ENCODE data around the gene OTUD1.

OTUD1 gene

DNA sequence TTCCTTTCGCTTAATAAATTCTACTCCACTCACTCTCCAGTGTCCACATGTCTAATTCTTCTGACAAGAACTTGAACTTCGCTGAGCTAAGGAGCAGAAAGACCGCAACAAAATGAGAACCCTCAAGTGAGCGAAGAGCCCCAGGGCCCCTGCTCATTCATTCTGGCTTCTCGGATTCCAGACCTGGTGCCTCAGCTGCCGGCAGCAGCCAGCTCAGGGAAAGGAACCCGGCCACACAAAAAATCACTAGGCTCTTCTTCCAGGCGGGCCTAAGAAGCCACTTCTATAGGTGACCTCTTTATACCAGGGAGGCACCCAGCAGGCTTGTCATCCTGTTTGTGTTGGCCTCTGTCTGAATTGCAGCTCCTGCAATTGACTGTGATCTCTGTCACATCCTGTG, 33.3 kb downstream of the OTUD1 start:
- DNase-seq = no peak

DNA sequence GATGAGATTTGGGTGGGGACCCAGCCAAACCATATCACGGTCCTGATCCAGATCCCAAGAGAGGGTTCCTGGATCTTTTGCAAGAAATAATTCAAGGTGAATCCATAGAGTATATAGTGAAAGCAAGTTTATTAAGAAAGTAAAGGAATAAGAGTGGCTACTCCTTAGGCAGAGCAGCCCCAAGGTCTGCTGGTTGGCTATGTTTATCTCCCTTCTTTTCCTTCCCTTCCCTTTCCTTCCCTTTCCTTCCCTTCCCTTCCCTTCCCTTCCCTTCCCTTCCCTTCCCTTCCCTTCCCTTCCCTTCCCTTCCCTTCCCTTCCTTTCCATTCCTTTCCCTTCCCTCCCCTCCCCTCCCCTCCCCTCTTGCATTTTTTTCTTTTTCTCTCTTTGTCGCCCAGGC, 35.2 kb downstream of the OTUD1 start:
- no peak for DNase-seq

DNA sequence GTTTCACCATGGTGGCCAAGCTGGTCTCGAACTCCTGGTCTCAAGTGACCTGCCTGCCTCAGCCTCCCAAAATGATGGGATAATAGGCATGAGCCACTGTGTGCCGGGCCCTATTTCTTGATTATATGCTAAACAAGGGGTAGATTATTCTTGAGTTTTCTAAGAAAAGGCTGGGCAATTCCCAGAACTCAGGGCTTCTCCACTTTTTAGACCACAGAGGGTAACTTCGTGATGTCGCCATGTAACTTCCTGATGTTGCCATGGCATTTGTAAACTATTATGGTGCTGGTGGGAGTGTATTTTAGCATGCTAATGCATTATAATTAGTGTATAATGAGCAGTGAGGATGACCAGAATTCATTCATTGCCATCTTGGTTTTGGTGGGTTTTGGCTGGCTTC, 35.8 kb downstream of the OTUD1 start:
- DNase-seq = no peak

DNA sequence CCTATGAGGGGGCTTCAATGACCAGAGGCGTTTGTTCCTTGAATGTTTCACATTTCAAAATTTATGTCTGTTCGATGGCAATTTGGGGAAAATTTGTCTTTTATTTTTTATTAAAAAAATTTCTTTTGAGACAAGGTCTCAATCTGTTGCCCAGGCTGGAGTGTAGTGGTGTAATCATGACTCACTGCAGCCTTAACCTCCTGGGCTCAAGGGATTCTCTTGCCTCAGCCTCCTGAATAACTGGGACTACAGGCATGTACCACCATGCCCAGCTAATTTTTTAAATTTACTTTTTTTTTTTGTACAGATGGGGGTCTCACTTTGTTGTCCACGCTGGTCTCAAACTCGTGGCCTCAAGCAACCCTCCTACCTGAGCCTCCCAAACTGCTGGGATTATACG, 39.7 kb downstream of the OTUD1 start:
- no peak for DNase-seq

DNA sequence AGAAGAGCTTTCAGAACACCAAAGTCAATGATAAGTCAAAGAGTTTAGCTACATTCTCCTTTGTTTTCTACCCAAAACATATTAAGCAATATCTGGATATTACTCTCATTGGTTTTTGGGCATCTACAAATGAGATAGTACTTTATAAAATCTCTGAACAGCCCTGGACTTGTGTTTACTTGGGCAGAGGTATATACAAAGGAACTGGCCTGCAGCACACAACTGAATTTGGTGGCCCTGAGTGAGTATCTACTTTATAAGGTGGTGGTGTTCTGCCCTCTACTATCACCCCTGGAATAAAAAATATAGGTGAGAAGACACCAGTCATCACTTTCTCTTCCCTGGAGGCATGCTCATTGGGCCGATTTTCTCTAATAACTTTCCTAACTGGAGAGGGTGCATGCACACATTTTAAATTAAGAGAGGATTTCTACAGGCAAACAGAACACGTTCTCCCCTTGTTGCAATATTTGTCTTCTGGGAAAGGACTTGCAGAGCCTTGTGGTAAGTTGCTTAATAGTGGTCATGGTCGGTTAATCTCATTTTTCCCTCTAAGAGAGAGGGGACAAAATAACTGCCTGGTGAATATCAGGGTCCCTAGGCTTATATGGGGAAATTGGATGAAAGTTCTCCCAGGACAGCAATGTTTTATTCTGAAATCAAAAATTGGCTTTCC, 41.1 kb downstream of the OTUD1 start:
- DNase-seq = no peak

DNA sequence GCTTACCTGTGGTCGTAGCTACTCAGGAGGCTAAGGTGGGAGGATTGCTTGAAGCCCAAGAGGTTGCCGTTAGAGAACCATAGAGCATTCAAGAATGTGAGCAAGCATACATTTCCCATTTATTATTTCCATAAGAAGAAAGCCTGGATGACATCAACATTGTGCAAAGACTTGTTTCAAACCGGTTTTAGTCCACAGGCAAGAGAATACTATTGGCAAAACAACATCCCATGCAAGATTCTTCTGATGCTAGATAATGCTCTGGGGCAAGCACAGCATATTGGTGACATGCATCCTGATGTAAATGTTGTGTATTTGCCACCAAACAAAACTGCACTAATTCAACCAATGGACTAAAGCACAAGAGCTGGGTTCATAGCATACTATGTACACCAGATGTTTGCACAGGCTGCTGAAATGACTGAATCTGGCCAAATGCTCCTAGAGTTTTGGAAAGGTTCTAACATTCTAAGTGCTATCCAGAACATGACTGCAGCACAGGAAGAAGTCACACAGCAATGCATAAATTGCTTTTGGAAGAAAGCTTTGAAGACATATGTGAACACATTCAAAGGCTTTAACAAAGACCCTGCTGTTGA, 42.6 kb downstream of the OTUD1 start:
- no peak for DNase-seq

DNA sequence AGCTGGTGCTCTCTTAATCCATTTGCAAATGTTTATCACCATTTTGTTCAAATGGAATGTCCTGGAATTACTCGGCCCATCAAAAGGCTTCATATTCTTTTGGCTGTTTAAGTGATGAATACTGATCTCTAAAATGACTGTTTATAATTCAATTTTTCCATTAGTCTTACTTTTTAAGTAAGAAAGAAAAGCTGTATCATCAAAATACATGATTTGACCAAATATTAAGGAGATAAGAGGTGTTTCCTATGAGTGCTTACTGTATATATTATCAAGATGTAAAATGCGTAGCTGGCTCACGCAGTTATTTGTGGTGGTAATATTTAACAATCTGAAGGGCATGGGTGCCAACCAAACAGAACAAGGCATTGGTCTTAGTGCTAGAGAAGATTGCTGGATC, 51.2 kb downstream of the OTUD1 start:
- no peak for DNase-seq
